SK-N-SH (cell line): ENCODE data around the gene TPSAB1. TPM values are rescaled to one million over a fixed set of nuclear protein-coding genes. Genes with fewer than 3 reads are reported as not detected.

ENCODE experiments used
- CTCF ChIA-PET: fragments of 300-600, 350-600 bp; formaldehyde crosslinking; extraction: SDS; loops from one replicate; lab custom pipeline; 2021; lab: Yijun Ruan, JAX
- POLR2A ChIA-PET: fragments of 350-600 bp; sonication (Branson Sonifier 250); formaldehyde crosslinking; extraction: SDS; loops from one replicate; lab custom pipeline; 2020; ENCODE audit warnings: antibody characterized with exemption, inconsistent platforms; lab: Yijun Ruan, JAX
- DNase-seq: peaks from one replicate; pipeline ENCODE4 v3.0.0; 2012
- H2AFZ ChIP-seq: fragments of 200-600 bp; sonication (generic); 2 replicates; pipeline ENCODE4 v1.8.1; 2016; ENCODE audit warnings: antibody characterized with exemption, mild to moderate bottlenecking, low read depth
- H3F3A ChIP-seq: fragments of 200-600 bp; sonication (generic); replicated peaks from 2 replicates; pipeline ENCODE3; 2016; ENCODE audit warnings: antibody characterized with exemption, mild to moderate bottlenecking; ENCODE audit not compliant: insufficient read depth
- H3K27ac ChIP-seq, 2 experiments: fragments of 200-500 bp in 1 of 2; fragments of 200-600 bp in 1 of 2; sonication (Bioruptor generic) in 1 of 2; sonication (generic), shearing (Covaris generic) in 1 of 2; 2 replicates each; pipeline versions ENCODE4 v1.5.1 to v1.6.1; 2014 to 2016; ENCODE audit warnings: low read depth in 2 of 2, inconsistent platforms in 1 of 2, low read length in 1 of 2, mild to moderate bottlenecking in 1 of 2, mixed read lengths in 1 of 2
- H3K27me3 ChIP-seq: fragments of 200-600 bp; sonication (generic), shearing (Covaris generic); 2 replicates; pipeline ENCODE4 v1.6.1; 2016; ENCODE audit warnings: mixed run types; ENCODE audit not compliant: insufficient read depth
- H3K36me3 ChIP-seq, 2 experiments: fragments of 200-500 bp in 1 of 2; fragments of 200-600 bp in 1 of 2; sonication (Bioruptor generic) in 1 of 2; sonication (generic) in 1 of 2; replicated peaks in 1 of 2; 2 replicates each; pipeline versions ENCODE3 to v1.5.1; 2014 to 2016; ENCODE audit warnings: low read length in 1 of 2, mild to moderate bottlenecking in 1 of 2; ENCODE audit not compliant: insufficient read depth in 2 of 2, control insufficient read depth in 1 of 2
- H3K4me1 ChIP-seq, 2 experiments: fragments of 200-500 bp in 1 of 2; fragments of 200-600 bp in 1 of 2; sonication (Bioruptor generic) in 1 of 2; sonication (generic), shearing (Covaris generic) in 1 of 2; 2 replicates each; pipeline versions ENCODE4 v1.5.1 to v1.6.1; 2014 to 2016; ENCODE audit warnings: low read depth in 1 of 2, low read length in 1 of 2, mixed run types in 1 of 2; ENCODE audit not compliant: insufficient read depth in 2 of 2, control insufficient read depth in 1 of 2
- H3K4me2 ChIP-seq: fragments of 200-600 bp; sonication (generic), shearing (Covaris generic); 2 replicates; pipeline ENCODE4 v1.6.1; 2017; ENCODE audit warnings: mixed run types
- H3K4me3 ChIP-seq, 2 experiments: fragments of 200-500 bp in 1 of 2; fragments of 200-600 bp in 1 of 2; sonication (Bioruptor generic) in 1 of 2; sonication (generic), shearing (Covaris generic) in 1 of 2; 2 replicates each; pipeline versions ENCODE4 v1.5.1 to v1.8.1; 2014 to 2016; ENCODE audit warnings: low read depth in 2 of 2, inconsistent platforms in 1 of 2, low read length in 1 of 2, mild to moderate bottlenecking in 1 of 2, mixed read lengths in 1 of 2, moderate library complexity in 1 of 2
- H3K79me2 ChIP-seq: fragments of 200-600 bp; sonication (generic); 2 replicates; pipeline ENCODE4 v1.8.1; 2017; ENCODE audit warnings: mild to moderate bottlenecking; ENCODE audit not compliant: insufficient read depth
- H3K9ac ChIP-seq: fragments of 200-600 bp; sonication (generic); 2 replicates; pipeline ENCODE4 v1.6.1; 2017; ENCODE audit warnings: mixed run types
- H3K9me2 ChIP-seq: fragments of 200-600 bp; sonication (generic); 2 replicates; pipeline ENCODE4 v1.6.1; 2017; ENCODE audit warnings: mixed run types
- H3K9me3 ChIP-seq: fragments of 200-600 bp; sonication (generic); 2 replicates; pipeline ENCODE4 v1.6.1; 2017; ENCODE audit warnings: mixed run types, mild to moderate bottlenecking, moderate library complexity
- H4K20me1 ChIP-seq: fragments of 200-600 bp; sonication (generic); 2 replicates; pipeline ENCODE4 v1.6.1; 2017; ENCODE audit warnings: mild to moderate bottlenecking, mixed run types; ENCODE audit not compliant: insufficient read depth
- FOSL2 ChIP-seq: IDR thresholded peaks from 2 replicates; pipeline ENCODE4 v1.4.0; 2012; ENCODE audit warnings: low read depth, mild to moderate bottlenecking, moderate library complexity, borderline replicate concordance
- FOXJ3 ChIP-seq: sonication (generic); formaldehyde crosslinking; IDR thresholded peaks from 2 replicates; pipeline ENCODE4 v1.5.1; 2020; ENCODE audit warnings: mild to moderate bottlenecking, missing genetic modification reagents
- GABPA ChIP-seq: IDR thresholded peaks from 2 replicates; pipeline ENCODE4 v1.4.0; 2012; ENCODE audit warnings: low read depth, mild to moderate bottlenecking
- JUND ChIP-seq: IDR thresholded peaks from 2 replicates; pipeline ENCODE4 v1.4.0; 2012
- MEF2A ChIP-seq: IDR thresholded peaks from 2 replicates; pipeline ENCODE4 v1.4.0; 2012; ENCODE audit warnings: low read depth, borderline replicate concordance
- MXI1 ChIP-seq: IDR thresholded peaks from 2 replicates; pipeline ENCODE4 v1.6.1; 2012; ENCODE audit warnings: mild to moderate bottlenecking, low read depth, low read length, improper control_type of control experiment
- NFIC ChIP-seq: IDR thresholded peaks from 2 replicates; pipeline ENCODE4 v1.4.0; 2012; ENCODE audit warnings: borderline replicate concordance
- PBX3 ChIP-seq: IDR thresholded peaks from 2 replicates; pipeline ENCODE4; 2012
- RAD21 ChIP-seq: IDR thresholded peaks from 2 replicates; pipeline ENCODE4 v1.6.1; 2012; ENCODE audit warnings: mild to moderate bottlenecking, low read length
- RCOR1 ChIP-seq: fragments of 150-350 bp; IDR thresholded peaks from 2 replicates; pipeline ENCODE4 v1.6.1; 2017; ENCODE audit warnings: antibody characterized with exemption, low read length
- REST ChIP-seq: IDR thresholded peaks from 2 replicates; pipeline ENCODE4 v1.6.1; 2012; ENCODE audit warnings: mild to moderate bottlenecking, low read depth, low read length, moderate library complexity
- SMC3 ChIP-seq: IDR thresholded peaks from 2 replicates; pipeline ENCODE4 v1.6.1; 2012; ENCODE audit warnings: low read depth, low read length, improper control_type of control experiment
- TCF12 ChIP-seq: IDR thresholded peaks from 2 replicates; pipeline ENCODE4 v1.4.0; 2012
- TEAD4 ChIP-seq: IDR thresholded peaks from 2 replicates; pipeline ENCODE4 v1.4.0; 2012; ENCODE audit warnings: mild to moderate bottlenecking, borderline replicate concordance; ENCODE audit not compliant: insufficient read depth
- USF1 ChIP-seq: IDR thresholded peaks from 2 replicates; pipeline ENCODE4 v1.4.0; 2012; ENCODE audit warnings: low read depth, borderline replicate concordance
- YY1 ChIP-seq: IDR thresholded peaks from 2 replicates; pipeline ENCODE4 v1.4.0; 2012; ENCODE audit warnings: low read depth, mild to moderate bottlenecking
- WGBS: methylation state at CpG from one replicate; pipeline ENCODE4 v1.1.6; 2017; ENCODE audit warnings: low lambda C conversion rate; 5-methylcytosine and 5-hydroxymethylcytosine counted together
- polyA plus RNA-seq, 3 experiments: library from polyadenylated mRNA; depleted of rRNA; stranded (reverse); fragments of >200 nt; gene quantifications; 2 replicates each; pipeline ENCODE4 v1.2.3, GENCODE V29; 2012
- TF ChIP-seq, protein P1 (sequence below): fragments of 150-350 bp; IDR thresholded peaks from 2 replicates; pipeline ENCODE4 v1.6.1; 2016; ENCODE audit warnings: mild to moderate bottlenecking, low read depth, low read length
- TF ChIP-seq, protein P2 (sequence below): fragments of 150-350 bp; IDR thresholded peaks from 2 replicates; pipeline ENCODE4 v1.6.1; 2017; ENCODE audit warnings: antibody characterized with exemption, low read length, low read depth, borderline replicate concordance
- TF ChIP-seq, protein P3 (sequence below): IDR thresholded peaks from 2 replicates; pipeline ENCODE4 v1.4.0; 2012; ENCODE audit warnings: low read depth, borderline replicate concordance
- TF ChIP-seq, protein P4 (sequence below): fragments of 200-600 bp; sonication (generic); IDR thresholded peaks from 2 replicates; pipeline ENCODE4 v1.6.1; 2017; ENCODE audit warnings: antibody characterized with exemption, mild to moderate bottlenecking, moderate library complexity

Gene TPSAB1
- polyA plus RNA-seq, 1 of the 3 experiments (the other 2 are of a cell fraction): not detected

- Histone ChIP-seq H3K4me1 (no peaks in the 10 kb centered on the region), H2AFZ (no peak overlapping the region), H3K27ac (no peak overlapping the region), H3K4me3 (no peak overlapping the region), H3K36me3 (no peaks in the 10 kb centered on the region), H3K27me3 (peaks cover 98% of the 10 kb centered on the region), H3K9ac (no peak overlapping the region), H4K20me1 (0 out of 2 replicates have a peak, but pooled peaks cover 8% of the 10 kb centered on the region), H3K9me3 (no peaks in the 10 kb centered on the region), H3F3A (no peaks in the 10 kb centered on the region), H3K4me2 (no peak overlapping the region), H3K9me2 (no peaks in the 10 kb centered on the region), H3K79me2 (no peaks in the 10 kb centered on the region)
- WGBS: 30% methylated on average over 29 of the region's 49 CpGs
- TF ChIP-seq FOXJ3 (CRISPR knock-in tag) (no peak), SMC3 (no peak), TEAD4 (no peak), USF1 (no peak), PBX3 (no peak), RAD21 (no peak), YY1 (no peak), FOSL2 (no peak), REST (no peak), TCF12 (no peak), MXI1 (no peak), MEF2A (no peak), RCOR1 (no peak), JUND (no peak), GABPA (no peak), NFIC (no peak)
- TF ChIP-seq, protein P1, sequence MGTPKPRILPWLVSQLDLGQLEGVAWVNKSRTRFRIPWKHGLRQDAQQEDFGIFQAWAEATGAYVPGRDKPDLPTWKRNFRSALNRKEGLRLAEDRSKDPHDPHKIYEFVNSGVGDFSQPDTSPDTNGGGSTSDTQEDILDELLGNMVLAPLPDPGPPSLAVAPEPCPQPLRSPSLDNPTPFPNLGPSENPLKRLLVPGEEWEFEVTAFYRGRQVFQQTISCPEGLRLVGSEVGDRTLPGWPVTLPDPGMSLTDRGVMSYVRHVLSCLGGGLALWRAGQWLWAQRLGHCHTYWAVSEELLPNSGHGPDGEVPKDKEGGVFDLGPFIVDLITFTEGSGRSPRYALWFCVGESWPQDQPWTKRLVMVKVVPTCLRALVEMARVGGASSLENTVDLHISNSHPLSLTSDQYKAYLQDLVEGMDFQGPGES: no peak
- TF ChIP-seq, protein P2, sequence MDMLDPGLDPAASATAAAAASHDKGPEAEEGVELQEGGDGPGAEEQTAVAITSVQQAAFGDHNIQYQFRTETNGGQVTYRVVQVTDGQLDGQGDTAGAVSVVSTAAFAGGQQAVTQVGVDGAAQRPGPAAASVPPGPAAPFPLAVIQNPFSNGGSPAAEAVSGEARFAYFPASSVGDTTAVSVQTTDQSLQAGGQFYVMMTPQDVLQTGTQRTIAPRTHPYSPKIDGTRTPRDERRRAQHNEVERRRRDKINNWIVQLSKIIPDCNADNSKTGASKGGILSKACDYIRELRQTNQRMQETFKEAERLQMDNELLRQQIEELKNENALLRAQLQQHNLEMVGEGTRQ: no peak
- TF ChIP-seq, protein P3, sequence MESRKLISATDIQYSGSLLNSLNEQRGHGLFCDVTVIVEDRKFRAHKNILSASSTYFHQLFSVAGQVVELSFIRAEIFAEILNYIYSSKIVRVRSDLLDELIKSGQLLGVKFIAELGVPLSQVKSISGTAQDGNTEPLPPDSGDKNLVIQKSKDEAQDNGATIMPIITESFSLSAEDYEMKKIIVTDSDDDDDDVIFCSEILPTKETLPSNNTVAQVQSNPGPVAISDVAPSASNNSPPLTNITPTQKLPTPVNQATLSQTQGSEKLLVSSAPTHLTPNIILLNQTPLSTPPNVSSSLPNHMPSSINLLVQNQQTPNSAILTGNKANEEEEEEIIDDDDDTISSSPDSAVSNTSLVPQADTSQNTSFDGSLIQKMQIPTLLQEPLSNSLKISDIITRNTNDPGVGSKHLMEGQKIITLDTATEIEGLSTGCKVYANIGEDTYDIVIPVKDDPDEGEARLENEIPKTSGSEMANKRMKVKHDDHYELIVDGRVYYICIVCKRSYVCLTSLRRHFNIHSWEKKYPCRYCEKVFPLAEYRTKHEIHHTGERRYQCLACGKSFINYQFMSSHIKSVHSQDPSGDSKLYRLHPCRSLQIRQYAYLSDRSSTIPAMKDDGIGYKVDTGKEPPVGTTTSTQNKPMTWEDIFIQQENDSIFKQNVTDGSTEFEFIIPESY: no peak
- TF ChIP-seq, protein P4, sequence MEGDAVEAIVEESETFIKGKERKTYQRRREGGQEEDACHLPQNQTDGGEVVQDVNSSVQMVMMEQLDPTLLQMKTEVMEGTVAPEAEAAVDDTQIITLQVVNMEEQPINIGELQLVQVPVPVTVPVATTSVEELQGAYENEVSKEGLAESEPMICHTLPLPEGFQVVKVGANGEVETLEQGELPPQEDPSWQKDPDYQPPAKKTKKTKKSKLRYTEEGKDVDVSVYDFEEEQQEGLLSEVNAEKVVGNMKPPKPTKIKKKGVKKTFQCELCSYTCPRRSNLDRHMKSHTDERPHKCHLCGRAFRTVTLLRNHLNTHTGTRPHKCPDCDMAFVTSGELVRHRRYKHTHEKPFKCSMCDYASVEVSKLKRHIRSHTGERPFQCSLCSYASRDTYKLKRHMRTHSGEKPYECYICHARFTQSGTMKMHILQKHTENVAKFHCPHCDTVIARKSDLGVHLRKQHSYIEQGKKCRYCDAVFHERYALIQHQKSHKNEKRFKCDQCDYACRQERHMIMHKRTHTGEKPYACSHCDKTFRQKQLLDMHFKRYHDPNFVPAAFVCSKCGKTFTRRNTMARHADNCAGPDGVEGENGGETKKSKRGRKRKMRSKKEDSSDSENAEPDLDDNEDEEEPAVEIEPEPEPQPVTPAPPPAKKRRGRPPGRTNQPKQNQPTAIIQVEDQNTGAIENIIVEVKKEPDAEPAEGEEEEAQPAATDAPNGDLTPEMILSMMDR: no peak
- ChIA-PET POLR2A (interaction anchor here (1.2 kb wide), 1 partner anchor 430 kb away, joined by 3 read pairs; the partner anchor contains the start of genes CHTF18 and RPUSD1), CTCF (interaction anchor here (0.8 to 1.9 kb wide), 5 partner anchors 9 to 528 kb away, joined by 3 to 5 read pairs (median 4); no protein-coding TSS in a partner anchor)
- DNase-seq: no peak
Observed at GRCh38 chr16:1218061-1218929, 22.2 kb upstream of the TPSAB1 start.
